GM12892 (cell line): ENCODE results near the gene PFKFB3.

Source experiments
- POLR2A ChIP-seq: IDR thresholded peaks from 2 replicates; pipeline ENCODE4 v1.6.1; 2011; ENCODE audit warnings: low read depth, low read length, control low read depth
- POLR2AphosphoS5 ChIP-seq: IDR thresholded peaks from 2 replicates; pipeline ENCODE4 v1.6.1; 2011; ENCODE audit warnings: low read depth, low read length, control low read depth
- TAF1 ChIP-seq: IDR thresholded peaks from 2 replicates; pipeline ENCODE4 v1.6.1; 2011; ENCODE audit warnings: low read depth, mild to moderate bottlenecking, control low read depth, low read length, borderline replicate concordance

DNA sequence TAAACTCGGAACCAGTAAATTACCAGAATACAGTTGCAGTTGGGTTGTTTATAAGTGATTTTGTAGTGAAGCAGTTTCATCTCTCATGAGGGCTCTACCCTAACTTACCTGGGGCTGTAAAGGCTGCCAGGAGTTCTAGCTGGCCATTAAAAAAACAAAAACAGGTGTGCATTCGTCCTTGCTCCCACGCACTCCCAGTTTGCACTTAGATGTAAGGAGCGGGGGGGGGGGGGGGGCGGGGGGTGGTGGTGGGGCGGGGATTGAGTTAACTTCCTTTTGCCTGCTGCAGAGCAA, 2.3 kb upstream of the PFKFB3 start:
- TF ChIP-seq POLR2A (no peak), POLR2AphosphoS5 (no peak), TAF1 (no peak)
